Renal cortex interstitium (tissue), 11 donors: ENCODE results near the gene MAP3K14. TPM values are rescaled to one million over a fixed set of nuclear protein-coding genes. Genes with fewer than 3 reads are reported as not detected.

ENCODE experiments used
- DNase-seq, 11 donors: peaks; one replicate each; pipeline ENCODE4 v3.0.0-alpha.2; 2013; ENCODE audit warnings: low read depth in 9 of 11, low spot score in 4 of 11; ENCODE audit errors: extremely low read depth in 1 of 11
- polyA plus RNA-seq, 3 donors: library from polyadenylated mRNA; unstranded; fragments of 120-200 nt; gene quantifications; one replicate each; pipeline ENCODE4 v1.2.1, GENCODE V29; 2013; ENCODE audit not compliant: insufficient read length in 3 of 3

The MAP3K14 gene
- polyA plus RNA-seq, 3 donors: 4.5 to 7.7 (median 5.1) TPM

- peak in 5 of 11 donors; percentile 50 to 84 (median 78) for DNase-seq
These were observed 69.2 kb downstream of the MAP3K14 start for GRCh38 chr17:45247429-45248131.

GRCh38 chr17:45246861-45247428, 69.9 kb downstream of the MAP3K14 start:
- peak in 1 of 11 donors; percentile 41 for DNase-seq

- DNase-seq: no peak
These were observed 70.5 kb downstream of the MAP3K14 start for GRCh38 chr17:45246338-45246737.

GRCh38 chr17:45244725-45245656, 71.8 kb downstream of the MAP3K14 start:
- no peak for DNase-seq

GRCh38 chr17:45243750-45244149, 73.1 kb downstream of the MAP3K14 start:
- DNase-seq: peak in 2 of 11 donors; percentile 52 to 66

- DNase-seq: no peak
These were observed 74.8 kb downstream of the MAP3K14 start for GRCh38 chr17:45242029-45242414.

GRCh38 chr17:45241328-45242028, 75.3 kb downstream of the MAP3K14 start:
- peak in 1 of 11 donors; percentile 52 for DNase-seq

GRCh38 chr17:45240905-45241327, 75.9 kb downstream of the MAP3K14 start:
- DNase-seq: no peak

GRCh38 chr17:45238155-45238774, 78.6 kb downstream of the MAP3K14 start:
- DNase-seq: no peak

- DNase-seq: no peak
These were observed 79.1 kb downstream of the MAP3K14 start for GRCh38 chr17:45237686-45238085.

- DNase-seq: no peak
These were observed 80.6 kb downstream of the MAP3K14 start for GRCh38 chr17:45236282-45236606.

- DNase-seq: peak in 5 of 11 donors; percentile 49 to 57 (median 50)
These were observed 81.2 kb downstream of the MAP3K14 start for GRCh38 chr17:45235416-45236281.

- DNase-seq: no peak
These were observed 82.0 kb downstream of the MAP3K14 start for GRCh38 chr17:45234641-45235415.

- no peak for DNase-seq
These were observed 83.3 kb downstream of the MAP3K14 start for GRCh38 chr17:45233423-45233924.

GRCh38 chr17:45232514-45233422, 84.1 kb downstream of the MAP3K14 start:
- DNase-seq: no peak

GRCh38 chr17:45231481-45232116, 85.2 kb downstream of the MAP3K14 start:
- DNase-seq: no peak
